Calu3 (cell line): ENCODE data around the gene ACOX1. TPM values are rescaled to one million over a fixed set of nuclear protein-coding genes. Genes with fewer than 3 reads are reported as not detected.

Source experiments
- BruUV-seq: library from RNA; stranded (reverse); fragments of 400-500 nt; replicated peaks from 2 replicates; lab custom pipeline; 2021; lab: Mats Ljungman, UMichigan
- CTCF ChIA-PET: fragments of 300-600 bp; sonication (Branson Sonifier 250); formaldehyde crosslinking; loops from one replicate; lab custom pipeline; 2022; ENCODE audit warnings: antibody characterized with exemption; lab: Charles Lee
- DNase-seq: peaks from one replicate; pipeline ENCODE4 v3.0.0; 2022
- H3K27ac Mint-ChIP-seq: one replicate; pipeline ENCODE4 v1.8.0; 2022; ENCODE audit warnings: mixed read lengths; ENCODE audit not compliant: unreplicated experiment
- H3K27me3 Mint-ChIP-seq: one replicate; pipeline ENCODE4 v1.8.0; 2022; ENCODE audit warnings: mixed read lengths; ENCODE audit not compliant: unreplicated experiment
- H3K36me3 Mint-ChIP-seq: one replicate; pipeline ENCODE4 v1.8.0; 2022; ENCODE audit warnings: mild to moderate bottlenecking, moderate library complexity, mixed read lengths; ENCODE audit not compliant: insufficient read depth, unreplicated experiment
- H3K4me1 Mint-ChIP-seq: one replicate; pipeline ENCODE4 v1.8.0; 2022; ENCODE audit warnings: mild to moderate bottlenecking, low read depth, mixed read lengths; ENCODE audit not compliant: unreplicated experiment
- H3K4me3 Mint-ChIP-seq: one replicate; pipeline ENCODE4 v1.8.0; 2022; ENCODE audit warnings: mild to moderate bottlenecking, low read depth, moderate library complexity, mixed read lengths; ENCODE audit not compliant: unreplicated experiment
- H3K9me3 Mint-ChIP-seq: one replicate; pipeline ENCODE4 v1.8.0; 2022; ENCODE audit warnings: low read depth, mixed read lengths; ENCODE audit not compliant: unreplicated experiment
- CTCF ChIP-seq: fragments of 200-600 bp; IDR thresholded peaks from one replicate; pipeline ENCODE4 v1.8.0; 2022; ENCODE audit warnings: antibody characterized with exemption; ENCODE audit not compliant: unreplicated experiment
- intact Hi-C: fragments of 100-400 bp; cut with micrococcal nuclease; formaldehyde crosslinking; loops from one replicate; pipeline ENCODE4 v1.10.0; 2022; ENCODE audit not compliant: unreplicated experiment
- total RNA-seq: library from RNA; stranded (reverse); gene quantifications from 2 replicates; pipeline ENCODE4 v1.2.3, GENCODE V29; 2022

Gene ACOX1
- total RNA-seq, 1 experiment from 2014 or later: 53.1 TPM

GRCh38 chr17:75921596-75921995 is 57.4 kb downstream of the ACOX1 start:
- H3K27me3 Mint-ChIP-seq: no peaks in the 10 kb centered on the region
- no peaks in the 10 kb centered on the region for H3K4me1 Mint-ChIP-seq
- H3K27ac Mint-ChIP-seq: no peak overlapping the region
- peaks cover 5% of the 10 kb centered on the region for H3K36me3 Mint-ChIP-seq
- BruUV-seq: no TSS peak
- DNase-seq: no peak
- H3K4me3 Mint-ChIP-seq: no peak overlapping the region
- intact Hi-C loops: no loop called here
- CTCF ChIA-PET: no interaction called here
- no peaks in the 10 kb centered on the region for H3K9me3 Mint-ChIP-seq
- TF ChIP-seq CTCF: no peak

GRCh38 chr17:75920045-75920560 is 58.9 kb downstream of the ACOX1 start:
- TF ChIP-seq CTCF: no peak
- H3K4me3 Mint-ChIP-seq: no peak overlapping the region
- H3K27me3 Mint-ChIP-seq: no peaks in the 10 kb centered on the region
- H3K9me3 Mint-ChIP-seq: no peaks in the 10 kb centered on the region
- intact Hi-C loops: no loop called here
- peaks cover 5% of the 10 kb centered on the region for H3K36me3 Mint-ChIP-seq
- no peaks in the 10 kb centered on the region for H3K4me1 Mint-ChIP-seq
- CTCF ChIA-PET: interaction anchor here (0.6 to 1.1 kb wide), 2 partner anchors 14 to 59 kb away, joined by 3 to 7 read pairs; partner anchors contain the start of genes ACOX1 and TEN1
- no peak for DNase-seq
- BruUV-seq: no TSS peak
- no peak overlapping the region for H3K27ac Mint-ChIP-seq

GRCh38 chr17:75919611-75920010 is 59.4 kb downstream of the ACOX1 start:
- CTCF ChIA-PET: interaction anchor here (0.6 kb wide), 1 partner anchor 15 kb away, joined by 7 read pairs; no protein-coding TSS in a partner anchor
- no TSS peak for BruUV-seq
- no peak overlapping the region for H3K27ac Mint-ChIP-seq
- no peak for DNase-seq
- H3K4me3 Mint-ChIP-seq: no peak overlapping the region
- no peaks in the 10 kb centered on the region for H3K9me3 Mint-ChIP-seq
- intact Hi-C loops: no loop called here
- H3K27me3 Mint-ChIP-seq: no peaks in the 10 kb centered on the region
- TF ChIP-seq CTCF: no peak
- H3K4me1 Mint-ChIP-seq: no peaks in the 10 kb centered on the region
- peaks cover 5% of the 10 kb centered on the region for H3K36me3 Mint-ChIP-seq

GRCh38 chr17:75917917-75918445 is 61.0 kb downstream of the ACOX1 start:
- no peaks in the 10 kb centered on the region for H3K27me3 Mint-ChIP-seq
- peaks cover 10% of the 10 kb centered on the region for H3K36me3 Mint-ChIP-seq
- no peak overlapping the region for H3K4me3 Mint-ChIP-seq
- H3K4me1 Mint-ChIP-seq: no peaks in the 10 kb centered on the region
- DNase-seq: no peak
- BruUV-seq: no TSS peak
- H3K27ac Mint-ChIP-seq: no peak overlapping the region
- intact Hi-C loops: no loop called here
- CTCF ChIA-PET: no interaction called here
- no peak for TF ChIP-seq CTCF
- no peaks in the 10 kb centered on the region for H3K9me3 Mint-ChIP-seq
